ENCODE data around the gene EHD1. TPM values are rescaled to one million over a fixed set of nuclear protein-coding genes. Genes with fewer than 3 reads are reported as not detected.

EHD1 gene
- total and polyA plus RNA-seq, 9 of the 15 experiments (the other 6 are each of a cell fraction or from before 2014, with no cell fraction given): 0.46 to 65.0 (median 16.4) TPM

- no peaks in the 10 kb centered on the region for H3K9me3 ChIP-seq (replicated peaks; ENCODE audit: control insufficient read depth, insufficient read depth, low read depth, low read length)
- no peaks in the 10 kb centered on the region; a peak in 1 of 5 replicates for H3K27me3 ChIP-seq (ENCODE audit: control insufficient read depth in 2 of 2, insufficient read depth in 2 of 2, low read length in 2 of 2)
- no peak overlapping the region for H3K4me3 ChIP-seq
- ChIA-PET POLR2A (interaction anchor here (0.8 to 9.6 kb wide), 7 partner anchors 7 to 23 kb away, joined by 3 to 109 read pairs (median 6); partner anchors contain the start of gene EHD1), CTCF (ENCODE audit: low intra/inter-chr PET ratio) (no interaction called here)
- in situ Hi-C loops (cut with MboI) (no loop called here), intact Hi-C loops (cut with micrococcal nuclease) (loop anchor here (2.0 kb wide), 1 partner anchor 19 kb away; no protein-coding TSS in a partner anchor)
- peaks cover 37 to 52% of the 10 kb centered on the region in 2 experiments for H3K4me1 ChIP-seq (replicated peaks in 1 of 2; ENCODE audit: control insufficient read depth in 2 of 2, insufficient read depth in 2 of 2, low read length in 2 of 2)
- H3K4me2 ChIP-seq (ENCODE audit: insufficient read depth, low read length): peak overlapping the region; percentile 62
- FAIRE-seq (no peak), DNase-seq (ENCODE audit: extremely low read depth in 1 of 4, low spot score in 3 of 4) (peak in 2 of 4 experiments; percentile 19 to 31), ATAC-seq (peak; percentile 60)
- WGBS (ENCODE audit: insufficient coverage, low coverage, missing lambda C conversion rate): 93% methylated on average over 8 of the region's 9 CpGs
- no peak overlapping the region for H2AFZ ChIP-seq (ENCODE audit: low read depth, low read length)
- H3K9ac ChIP-seq (ENCODE audit: insufficient read depth in 1 of 2, low read depth in 2 of 2, low read length in 2 of 2): peak overlapping the region; percentile 22 to 85; a peak in 3 of 4 replicates
- peaks cover 58% of the 10 kb centered on the region; the same call in 2 of the 3 replicates for H3K36me3 ChIP-seq (ENCODE audit: control insufficient read depth, insufficient read depth, low read length)
- no TSS peak for BruUV-seq (replicated peaks)
- peaks cover 8% of the 10 kb centered on the region; the same call in 1 of the 2 replicates for H4K20me1 ChIP-seq (replicated peaks; ENCODE audit: control insufficient read depth, insufficient read depth, low read length)
- peak overlapping the region; percentile 66 for H3K27ac ChIP-seq (ENCODE audit: extremely low read depth, low read depth, low read length)
- peaks cover 76% of the 10 kb centered on the region for H3K79me2 ChIP-seq (ENCODE audit: control insufficient read depth, insufficient read depth, low read length)
- TF ChIP-seq, protein P1, sequence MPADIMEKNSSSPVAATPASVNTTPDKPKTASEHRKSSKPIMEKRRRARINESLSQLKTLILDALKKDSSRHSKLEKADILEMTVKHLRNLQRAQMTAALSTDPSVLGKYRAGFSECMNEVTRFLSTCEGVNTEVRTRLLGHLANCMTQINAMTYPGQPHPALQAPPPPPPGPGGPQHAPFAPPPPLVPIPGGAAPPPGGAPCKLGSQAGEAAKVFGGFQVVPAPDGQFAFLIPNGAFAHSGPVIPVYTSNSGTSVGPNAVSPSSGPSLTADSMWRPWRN (IDR thresholded peaks at IDR 0.05; ENCODE audit: low read depth): no peak
- TF ChIP-seq RBFOX2 (IDR thresholded peaks at IDR 0.05; ENCODE audit: low read depth, low read length) (peak; percentile 42; the same call in 1 of the 2 replicates), ARID1B (IDR thresholded peaks at IDR 0.05) (no peak), POLR2H (tag; IDR thresholded peaks at IDR 0.05; ENCODE audit: low read depth) (no peak), NCOA6 (IDR thresholded peaks at IDR 0.05) (no peak), TRIM28 (IDR thresholded peaks at IDR 0.05) (no peak), RAD21 (CRISPR knock-in tag; conservative IDR thresholded peaks at IDR 0.05 in 1 of 2, IDR thresholded peaks at IDR 0.05 in 1 of 2) (peak in 1 of 2 experiments; percentile 21; a peak in 1 of 4 replicates)
- TF ChIP-seq, protein P2, sequence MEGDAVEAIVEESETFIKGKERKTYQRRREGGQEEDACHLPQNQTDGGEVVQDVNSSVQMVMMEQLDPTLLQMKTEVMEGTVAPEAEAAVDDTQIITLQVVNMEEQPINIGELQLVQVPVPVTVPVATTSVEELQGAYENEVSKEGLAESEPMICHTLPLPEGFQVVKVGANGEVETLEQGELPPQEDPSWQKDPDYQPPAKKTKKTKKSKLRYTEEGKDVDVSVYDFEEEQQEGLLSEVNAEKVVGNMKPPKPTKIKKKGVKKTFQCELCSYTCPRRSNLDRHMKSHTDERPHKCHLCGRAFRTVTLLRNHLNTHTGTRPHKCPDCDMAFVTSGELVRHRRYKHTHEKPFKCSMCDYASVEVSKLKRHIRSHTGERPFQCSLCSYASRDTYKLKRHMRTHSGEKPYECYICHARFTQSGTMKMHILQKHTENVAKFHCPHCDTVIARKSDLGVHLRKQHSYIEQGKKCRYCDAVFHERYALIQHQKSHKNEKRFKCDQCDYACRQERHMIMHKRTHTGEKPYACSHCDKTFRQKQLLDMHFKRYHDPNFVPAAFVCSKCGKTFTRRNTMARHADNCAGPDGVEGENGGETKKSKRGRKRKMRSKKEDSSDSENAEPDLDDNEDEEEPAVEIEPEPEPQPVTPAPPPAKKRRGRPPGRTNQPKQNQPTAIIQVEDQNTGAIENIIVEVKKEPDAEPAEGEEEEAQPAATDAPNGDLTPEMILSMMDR (IDR thresholded peaks at IDR 0.05 in 2 of 3, conservative IDR thresholded peaks at IDR 0.05 in 1 of 3; ENCODE audit: insufficient read depth in 2 of 3, low read depth in 1 of 3, low read length in 3 of 3): peak; percentile 30 to 41 (median 35); a peak in 4 of 6 replicates
- H3K9me1 ChIP-seq (ENCODE audit: control insufficient read depth, insufficient read depth, low read length): peaks cover 3% of the 10 kb centered on the region
These were observed 8.7 kb downstream of the EHD1 start for GRCh38 chr11:64869571-64870175.

Measured in K562 (cell line).